Esophagus muscularis mucosa (tissue), 4 donors: Measurements from ENCODE around the gene APOL4. TPM values are rescaled to one million over a fixed set of nuclear protein-coding genes. Genes with fewer than 3 reads are reported as not detected.

ENCODE experiments used
- DNase-seq: peaks from one replicate; pipeline ENCODE4 v3.0.0-alpha.2; 2017; ENCODE audit errors: extremely low spot score
- H3K27ac ChIP-seq, 4 donors: fragments of 200-600 bp; sonication (generic); replicated peaks in 1 of 4; 1 replicate in 3 of 4; 2 replicates in 1 of 4; pipeline ENCODE4 v1.5.1; 2016 to 2019; ENCODE audit warnings: mild to moderate bottlenecking in 1 of 4
- H3K27me3 ChIP-seq, 4 donors: fragments of 200-600 bp; sonication (generic); one replicate each; pipeline versions ENCODE4 v1.5.1 to v1.6.0; 2016 to 2019
- H3K36me3 ChIP-seq, 4 donors: fragments of 200-600 bp; sonication (generic); one replicate each; pipeline ENCODE4 v1.5.1; 2016 to 2019
- H3K4me1 ChIP-seq, 4 donors: fragments of 200-600 bp; sonication (generic); one replicate each; pipeline ENCODE4 v1.5.1; 2016 to 2019
- H3K4me3 ChIP-seq, 4 donors: fragments of 200-600 bp; sonication (generic); 1 replicate in 2 of 4; 2 replicates in 2 of 4; pipeline ENCODE4 v1.5.1; 2016 to 2019; ENCODE audit warnings: mild to moderate bottlenecking in 4 of 4, moderate library complexity in 1 of 4
- H3K9me3 ChIP-seq, 4 donors: fragments of 200-600 bp; sonication (generic); 1 replicate in 3 of 4; 2 replicates in 1 of 4; pipeline ENCODE4 v1.5.1; 2016 to 2019
- CTCF ChIP-seq, 3 experiments: fragments of 200-600 bp in 2 of 3; fragments of 450-650 bp in 1 of 3; sonication (generic) in 2 of 3; IDR thresholded peaks; one replicate each; pipeline ENCODE4 v1.5.1; 2017 to 2019; ENCODE audit warnings: antibody characterized with exemption in 3 of 3, mild to moderate bottlenecking in 2 of 3, moderate library complexity in 1 of 3
- EP300 ChIP-seq: sonication (generic); formaldehyde crosslinking; IDR thresholded peaks from one replicate; pipeline ENCODE4 v1.6.1; 2017; ENCODE audit warnings: antibody characterized with exemption
- POLR2A ChIP-seq: fragments of 450-650 bp; IDR thresholded peaks from one replicate; pipeline ENCODE4 v1.6.1; 2017; ENCODE audit warnings: antibody characterized with exemption, moderate library complexity, mild to moderate bottlenecking, low read depth
- POLR2AphosphoS5 ChIP-seq, 2 donors: sonication (generic); formaldehyde crosslinking; IDR thresholded peaks; one replicate each; pipeline ENCODE4 v1.6.1; 2017; ENCODE audit warnings: antibody characterized with exemption in 2 of 2
- WGBS: methylation state at CpG from one replicate; pipeline ENCODE4 v1.1.5; 2018; 5-methylcytosine and 5-hydroxymethylcytosine counted together
- intact Hi-C: fragments of 100-400 bp; cut with DNase I; formaldehyde crosslinking; loops from one replicate; pipeline ENCODE4 v1.15.1; 2023
- total RNA-seq, 4 donors: library from RNA; depleted of rRNA; stranded (reverse); fragments of >200 nt; gene quantifications; one replicate each; pipeline versions ENCODE4 v1.1.0 to v1.2.1, GENCODE V29; 2016

The APOL4 gene
- total RNA-seq, 4 donors from 2014 or later, result 0.19 to 24.7 (median 1.6) TPM

- peaks cover 11 to 47% (median 36%) of the 10 kb centered on the region in 4 donors for H3K36me3 ChIP-seq
- no peak overlapping the region for H3K27ac ChIP-seq
- intact Hi-C loops, result no loop called here
- no peak for DNase-seq
- H3K4me1 ChIP-seq, result peaks cover 0 to 12% (median 7%) of the 10 kb centered on the region in 4 donors
- H3K27me3 ChIP-seq, result no peaks in the 10 kb centered on the region
- 89% methylated on average over 9 of the region's 9 CpGs for WGBS
- H3K4me3 ChIP-seq, result no peak overlapping the region
- no peaks in the 10 kb centered on the region for H3K9me3 ChIP-seq
- TF ChIP-seq CTCF (IDR thresholded peaks at IDR 0.05) (no peak), EP300 (no peak), POLR2A (no peak), POLR2AphosphoS5 (IDR thresholded peaks at IDR 0.05) (no peak)
These were observed 23.8 kb upstream of the APOL4 start for GRCh38 chr22:36225333-36225922.

GRCh38 chr22:36224245-36224644, 22.6 kb upstream of the APOL4 start:
- intact Hi-C loops, result no loop called here
- H3K4me3 ChIP-seq, result no peak overlapping the region
- DNase-seq, result no peak
- H3K9me3 ChIP-seq, result no peaks in the 10 kb centered on the region
- no peak overlapping the region for H3K27ac ChIP-seq
- peaks cover 0 to 12% (median 7%) of the 10 kb centered on the region in 4 donors for H3K4me1 ChIP-seq
- TF ChIP-seq CTCF (IDR thresholded peaks at IDR 0.05), result no peak
- TF ChIP-seq POLR2A, result no peak
- TF ChIP-seq EP300, result no peak
- no peak for TF ChIP-seq POLR2AphosphoS5 (IDR thresholded peaks at IDR 0.05)
- H3K27me3 ChIP-seq, result no peaks in the 10 kb centered on the region
- H3K36me3 ChIP-seq, result peaks cover 6 to 35% (median 27%) of the 10 kb centered on the region in 4 donors
- WGBS, result 92% methylated on average over 4 of the region's 4 CpGs

GRCh38 chr22:36223504-36223903, 21.9 kb upstream of the APOL4 start:
- Histone ChIP-seq H3K36me3 (peaks cover under 1 to 28% (median 20%) of the 10 kb centered on the region in 4 donors), H3K27ac (no peak overlapping the region), H3K4me1 (peaks cover 0 to 12% (median 7%) of the 10 kb centered on the region in 4 donors), H3K9me3 (no peaks in the 10 kb centered on the region), H3K27me3 (no peaks in the 10 kb centered on the region), H3K4me3 (no peak overlapping the region)
- DNase-seq, result no peak
- intact Hi-C loops, result no loop called here
- TF ChIP-seq POLR2AphosphoS5 (IDR thresholded peaks at IDR 0.05) (no peak), CTCF (IDR thresholded peaks at IDR 0.05) (no peak), POLR2A (no peak), EP300 (no peak)
- WGBS, result 91% methylated on average over 8 of the region's 8 CpGs

- Histone ChIP-seq H3K27me3 (no peaks in the 10 kb centered on the region), H3K27ac (no peak overlapping the region), H3K9me3 (no peaks in the 10 kb centered on the region), H3K4me3 (no peak overlapping the region), H3K36me3 (peaks cover 0 to 22% (median 14%) of the 10 kb centered on the region in 4 donors), H3K4me1 (peaks cover 0 to 12% (median 7%) of the 10 kb centered on the region in 4 donors)
- intact Hi-C loops, result no loop called here
- no peak for DNase-seq
- 95% methylated on average over 9 of the region's 9 CpGs for WGBS
- TF ChIP-seq EP300, result no peak
- no peak for TF ChIP-seq CTCF (IDR thresholded peaks at IDR 0.05)
- TF ChIP-seq POLR2A, result no peak
- TF ChIP-seq POLR2AphosphoS5 (IDR thresholded peaks at IDR 0.05), result no peak
These were observed 21.4 kb upstream of the APOL4 start for GRCh38 chr22:36222887-36223450.
